ENCODE measurements around the gene SATB1. TPM values are rescaled to one million over a fixed set of nuclear protein-coding genes. Genes with fewer than 3 reads are reported as not detected.

SATB1 gene
- total and polyA plus RNA-seq, 2 experiments from 2014 or later, result 17.4 to 28.9 TPM

DNA sequence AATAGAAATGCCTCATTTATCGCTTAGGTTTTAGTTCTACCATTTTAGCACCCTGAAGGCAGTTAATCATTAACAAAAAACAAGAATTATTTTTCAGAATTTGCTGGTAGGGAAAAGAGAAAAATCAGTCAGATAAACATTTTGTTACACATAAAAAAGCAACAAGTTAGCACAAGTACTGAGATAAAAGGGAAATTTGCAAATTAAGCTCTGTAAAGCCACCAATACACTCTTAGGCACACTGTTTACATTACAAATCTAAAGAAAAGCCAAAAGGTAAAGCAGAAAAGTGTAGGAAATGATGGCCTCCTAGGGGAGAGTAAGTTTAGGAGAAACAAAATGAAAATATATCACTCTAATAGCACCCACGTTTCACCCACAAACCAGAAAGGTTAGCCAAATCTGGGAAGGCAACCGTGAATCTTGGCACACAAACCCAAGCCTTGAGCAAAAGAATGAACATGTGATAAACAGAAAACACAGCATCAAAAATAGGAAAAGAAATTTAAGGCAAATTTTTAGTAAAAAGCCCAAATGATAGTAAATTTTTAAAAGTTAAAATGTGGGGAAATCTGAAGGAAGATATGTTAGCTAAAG is 1.6 kb upstream of the SATB1 start:
- DNase-seq (ENCODE audit: low spot score) (no peak), ATAC-seq (no peak)
- Mint-ChIP-seq H3K27me3 (ENCODE audit: insufficient read depth, low read depth, poor library complexity) (peaks cover 4% of the 10 kb centered on the region), H3K27ac (no peak overlapping the region), H3K9me3 (no peaks in the 10 kb centered on the region), H3K4me3 (peak overlapping the region; percentile 96), H3K36me3 (ENCODE audit: low read depth) (no peaks in the 10 kb centered on the region), H3K4me1 (peaks cover 39% of the 10 kb centered on the region)
- Histone ChIP-seq H3K9me2 (ENCODE audit: insufficient read depth) (no peaks in the 10 kb centered on the region), H4K20me1 (replicated peaks; ENCODE audit: insufficient read depth) (no peaks in the 10 kb centered on the region), H3K27me3 (ENCODE audit: insufficient read depth) (peaks cover 16% of the 10 kb centered on the region), H3K27ac (ENCODE audit: low read depth) (no peak overlapping the region), H3K4me2 (peak overlapping the region; percentile 97), H3K36me3 (ENCODE audit: insufficient read depth) (no peaks in the 10 kb centered on the region), H2AFZ (no peak overlapping the region), H3K4me1 (ENCODE audit: insufficient read depth) (peaks cover 39% of the 10 kb centered on the region), H3K4me3 (peak overlapping the region; percentile 81), H3F3A (replicated peaks; ENCODE audit: low read depth) (no peaks in the 10 kb centered on the region), H3K79me2 (replicated peaks; ENCODE audit: insufficient read depth) (peaks cover 23% of the 10 kb centered on the region)
- TF ChIP-seq ZNF114 (CRISPR knock-in tag; IDR thresholded peaks at IDR 0.05), result no peak
- TF ChIP-seq EZH2 (IDR thresholded peaks at IDR 0.05; ENCODE audit: low read depth, unreplicated experiment), result no peak
- no peak for TF ChIP-seq EZH2phosphoT487 (IDR thresholded peaks at IDR 0.05; ENCODE audit: unreplicated experiment)
- TF ChIP-seq JUNB (IDR thresholded peaks at IDR 0.05; ENCODE audit: unreplicated experiment), result no peak
- no peak for TF ChIP-seq POLR2AphosphoS5 (IDR thresholded peaks at IDR 0.05; ENCODE audit: low read depth)
- TF ChIP-seq CREB1 (CRISPR knock-in tag; IDR thresholded peaks at IDR 0.05; ENCODE audit: low read depth), result no peak

DNA sequence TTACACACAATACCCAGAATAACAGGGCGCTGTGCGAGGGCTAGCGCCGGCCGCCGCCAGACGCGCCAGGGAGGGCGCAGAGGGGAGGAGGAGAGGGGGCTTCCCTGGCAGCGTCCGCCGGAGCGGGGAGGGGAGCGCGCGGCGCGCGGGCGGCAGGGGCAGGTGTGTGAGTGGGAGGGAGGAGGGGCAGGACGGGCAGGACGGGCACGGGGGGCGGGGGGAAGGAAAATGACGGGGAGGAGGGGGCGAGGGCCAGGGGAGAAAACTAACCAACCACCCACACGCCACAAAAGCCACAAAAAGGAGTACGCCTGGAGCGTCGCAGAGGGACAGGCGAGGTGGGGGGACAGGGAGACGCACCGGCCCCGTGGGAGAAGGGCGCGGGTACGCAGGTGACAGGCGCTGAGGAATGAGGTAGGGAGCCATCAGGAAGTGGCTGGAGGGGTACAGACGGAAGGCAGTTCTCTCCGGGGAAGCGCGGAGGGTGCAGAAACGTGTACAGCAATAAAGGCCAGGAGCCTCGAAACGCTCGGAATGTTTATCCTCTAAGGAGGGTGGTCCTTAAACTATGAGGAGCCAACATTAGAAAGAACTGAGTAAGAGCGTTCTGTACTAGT is 610 bp upstream of the SATB1 start:
- H3K36me3 ChIP-seq (ENCODE audit: insufficient read depth), result no peaks in the 10 kb centered on the region
- H3K79me2 ChIP-seq (replicated peaks; ENCODE audit: insufficient read depth), result peaks cover 33% of the 10 kb centered on the region
- ATAC-seq (peak; percentile 72), DNase-seq (ENCODE audit: low spot score) (peak; percentile 57)
- H3K27ac ChIP-seq (ENCODE audit: low read depth), result no peak overlapping the region
- H2AFZ ChIP-seq, result peak overlapping the region; percentile 60; the same call in 1 of the 2 replicates
- Mint-ChIP-seq H3K4me3 (peak overlapping the region; percentile 96), H3K27me3 (ENCODE audit: insufficient read depth, low read depth, poor library complexity) (peaks cover 4% of the 10 kb centered on the region), H3K4me1 (peaks cover 43% of the 10 kb centered on the region), H3K36me3 (ENCODE audit: low read depth) (0 out of 3 replicates have a peak, but pooled peaks cover under 1% of the 10 kb centered on the region), H3K27ac (peak overlapping the region; percentile 85), H3K9me3 (no peaks in the 10 kb centered on the region)
- H3K4me1 ChIP-seq (ENCODE audit: insufficient read depth), result peaks cover 39% of the 10 kb centered on the region
- peak overlapping the region; percentile 81 for H3K4me3 ChIP-seq
- H3K9me2 ChIP-seq (ENCODE audit: insufficient read depth), result no peaks in the 10 kb centered on the region
- peaks cover 16% of the 10 kb centered on the region for H3K27me3 ChIP-seq (ENCODE audit: insufficient read depth)
- TF ChIP-seq STAT1 (IDR thresholded peaks at IDR 0.05; ENCODE audit: unreplicated experiment) (no peak), EZH2 (IDR thresholded peaks at IDR 0.05; ENCODE audit: low read depth, unreplicated experiment) (no peak), NANOG (IDR thresholded peaks at IDR 0.05; ENCODE audit: borderline replicate concordance) (no peak), ZNF331 (CRISPR knock-in tag; IDR thresholded peaks at IDR 0.05; ENCODE audit: low read depth) (no peak), CREB1 (CRISPR knock-in tag; IDR thresholded peaks at IDR 0.05; ENCODE audit: low read depth) (no peak), ZNF114 (CRISPR knock-in tag; IDR thresholded peaks at IDR 0.05) (no peak)
- TF ChIP-seq, protein P1, sequence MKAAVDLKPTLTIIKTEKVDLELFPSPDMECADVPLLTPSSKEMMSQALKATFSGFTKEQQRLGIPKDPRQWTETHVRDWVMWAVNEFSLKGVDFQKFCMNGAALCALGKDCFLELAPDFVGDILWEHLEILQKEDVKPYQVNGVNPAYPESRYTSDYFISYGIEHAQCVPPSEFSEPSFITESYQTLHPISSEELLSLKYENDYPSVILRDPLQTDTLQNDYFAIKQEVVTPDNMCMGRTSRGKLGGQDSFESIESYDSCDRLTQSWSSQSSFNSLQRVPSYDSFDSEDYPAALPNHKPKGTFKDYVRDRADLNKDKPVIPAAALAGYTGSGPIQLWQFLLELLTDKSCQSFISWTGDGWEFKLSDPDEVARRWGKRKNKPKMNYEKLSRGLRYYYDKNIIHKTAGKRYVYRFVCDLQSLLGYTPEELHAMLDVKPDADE (IDR thresholded peaks at IDR 0.05), result no peak
- TF ChIP-seq, protein P2, sequence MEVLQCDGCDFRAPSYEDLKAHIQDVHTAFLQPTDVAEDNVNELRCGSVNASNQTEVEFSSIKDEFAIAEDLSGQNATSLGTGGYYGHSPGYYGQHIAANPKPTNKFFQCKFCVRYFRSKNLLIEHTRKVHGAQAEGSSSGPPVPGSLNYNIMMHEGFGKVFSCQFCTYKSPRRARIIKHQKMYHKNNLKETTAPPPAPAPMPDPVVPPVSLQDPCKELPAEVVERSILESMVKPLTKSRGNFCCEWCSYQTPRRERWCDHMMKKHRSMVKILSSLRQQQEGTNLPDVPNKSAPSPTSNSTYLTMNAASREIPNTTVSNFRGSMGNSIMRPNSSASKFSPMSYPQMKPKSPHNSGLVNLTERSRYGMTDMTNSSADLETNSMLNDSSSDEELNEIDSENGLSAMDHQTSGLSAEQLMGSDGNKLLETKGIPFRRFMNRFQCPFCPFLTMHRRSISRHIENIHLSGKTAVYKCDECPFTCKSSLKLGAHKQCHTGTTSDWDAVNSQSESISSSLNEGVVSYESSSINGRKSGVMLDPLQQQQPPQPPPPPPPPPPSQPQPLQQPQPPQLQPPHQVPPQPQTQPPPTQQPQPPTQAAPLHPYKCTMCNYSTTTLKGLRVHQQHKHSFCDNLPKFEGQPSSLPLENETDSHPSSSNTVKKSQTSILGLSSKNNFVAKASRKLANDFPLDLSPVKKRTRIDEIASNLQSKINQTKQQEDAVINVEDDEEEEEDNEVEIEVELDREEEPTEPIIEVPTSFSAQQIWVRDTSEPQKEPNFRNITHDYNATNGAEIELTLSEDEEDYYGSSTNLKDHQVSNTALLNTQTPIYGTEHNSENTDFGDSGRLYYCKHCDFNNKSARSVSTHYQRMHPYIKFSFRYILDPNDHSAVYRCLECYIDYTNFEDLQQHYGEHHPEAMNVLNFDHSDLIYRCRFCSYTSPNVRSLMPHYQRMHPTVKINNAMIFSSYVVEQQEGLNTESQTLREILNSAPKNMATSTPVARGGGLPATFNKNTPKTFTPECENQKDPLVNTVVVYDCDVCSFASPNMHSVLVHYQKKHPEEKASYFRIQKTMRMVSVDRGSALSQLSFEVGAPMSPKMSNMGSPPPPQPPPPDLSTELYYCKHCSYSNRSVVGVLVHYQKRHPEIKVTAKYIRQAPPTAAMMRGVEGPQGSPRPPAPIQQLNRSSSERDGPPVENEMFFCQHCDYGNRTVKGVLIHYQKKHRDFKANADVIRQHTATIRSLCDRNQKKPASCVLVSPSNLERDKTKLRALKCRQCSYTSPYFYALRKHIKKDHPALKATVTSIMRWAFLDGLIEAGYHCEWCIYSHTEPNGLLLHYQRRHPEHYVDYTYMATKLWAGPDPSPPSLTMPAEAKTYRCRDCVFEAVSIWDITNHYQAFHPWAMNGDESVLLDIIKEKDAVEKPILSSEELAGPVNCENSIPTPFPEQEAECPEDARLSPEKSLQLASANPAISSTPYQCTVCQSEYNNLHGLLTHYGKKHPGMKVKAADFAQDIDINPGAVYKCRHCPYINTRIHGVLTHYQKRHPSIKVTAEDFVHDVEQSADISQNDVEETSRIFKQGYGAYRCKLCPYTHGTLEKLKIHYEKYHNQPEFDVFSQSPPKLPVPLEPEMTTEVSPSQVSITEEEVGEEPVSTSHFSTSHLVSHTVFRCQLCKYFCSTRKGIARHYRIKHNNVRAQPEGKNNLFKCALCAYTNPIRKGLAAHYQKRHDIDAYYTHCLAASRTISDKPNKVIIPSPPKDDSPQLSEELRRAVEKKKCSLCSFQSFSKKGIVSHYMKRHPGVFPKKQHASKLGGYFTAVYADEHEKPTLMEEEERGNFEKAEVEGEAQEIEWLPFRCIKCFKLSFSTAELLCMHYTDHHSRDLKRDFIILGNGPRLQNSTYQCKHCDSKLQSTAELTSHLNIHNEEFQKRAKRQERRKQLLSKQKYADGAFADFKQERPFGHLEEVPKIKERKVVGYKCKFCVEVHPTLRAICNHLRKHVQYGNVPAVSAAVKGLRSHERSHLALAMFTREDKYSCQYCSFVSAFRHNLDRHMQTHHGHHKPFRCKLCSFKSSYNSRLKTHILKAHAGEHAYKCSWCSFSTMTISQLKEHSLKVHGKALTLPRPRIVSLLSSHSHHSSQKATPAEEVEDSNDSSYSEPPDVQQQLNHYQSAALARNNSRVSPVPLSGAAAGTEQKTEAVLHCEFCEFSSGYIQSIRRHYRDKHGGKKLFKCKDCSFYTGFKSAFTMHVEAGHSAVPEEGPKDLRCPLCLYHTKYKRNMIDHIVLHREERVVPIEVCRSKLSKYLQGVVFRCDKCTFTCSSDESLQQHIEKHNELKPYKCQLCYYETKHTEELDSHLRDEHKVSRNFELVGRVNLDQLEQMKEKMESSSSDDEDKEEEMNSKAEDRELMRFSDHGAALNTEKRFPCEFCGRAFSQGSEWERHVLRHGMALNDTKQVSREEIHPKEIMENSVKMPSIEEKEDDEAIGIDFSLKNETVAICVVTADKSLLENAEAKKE (CRISPR knock-in tag; IDR thresholded peaks at IDR 0.05), result no peak
- peak overlapping the region; percentile 97 for H3K4me2 ChIP-seq
- H4K20me1 ChIP-seq (replicated peaks; ENCODE audit: insufficient read depth), result no peaks in the 10 kb centered on the region; the same call in 1 of the 2 replicates
- H3F3A ChIP-seq (replicated peaks; ENCODE audit: low read depth), result no peaks in the 10 kb centered on the region
